Left forelimb (tissue), 1 donor: Measurements from ENCODE around the gene NELFCD.
"Not testable (repeated sequence)": the region's sequence is repeated elsewhere in the genome, so short reads cannot be mapped to it uniquely, and the experiment has no call there.

Experiments
- DNase-seq: peaks from one replicate; pipeline ENCODE4 v3.0.0-alpha.2; 2018; ENCODE audit warnings: low spot score

The NELFCD gene

DNA sequence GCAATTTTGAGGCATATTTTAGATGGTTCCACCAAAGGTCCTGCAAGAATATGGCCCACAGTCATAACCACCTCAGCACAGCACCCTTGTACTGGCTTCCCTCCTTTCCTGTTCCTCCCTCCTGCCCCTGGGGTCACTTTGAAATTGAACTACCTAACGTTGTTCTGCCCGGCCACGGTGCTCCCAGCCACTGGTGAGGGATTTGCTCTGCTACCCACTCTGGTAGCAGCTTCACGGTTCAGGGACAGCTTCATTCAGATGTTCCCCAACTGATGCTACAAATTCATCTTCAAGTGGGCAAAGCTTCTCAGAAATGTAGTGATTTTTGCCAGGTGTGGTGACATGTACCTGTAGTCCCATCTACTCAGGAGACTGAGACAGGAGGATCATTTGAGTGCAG is 7.9 kb upstream of the NELFCD start:
- DNase-seq, result no peak

DNA sequence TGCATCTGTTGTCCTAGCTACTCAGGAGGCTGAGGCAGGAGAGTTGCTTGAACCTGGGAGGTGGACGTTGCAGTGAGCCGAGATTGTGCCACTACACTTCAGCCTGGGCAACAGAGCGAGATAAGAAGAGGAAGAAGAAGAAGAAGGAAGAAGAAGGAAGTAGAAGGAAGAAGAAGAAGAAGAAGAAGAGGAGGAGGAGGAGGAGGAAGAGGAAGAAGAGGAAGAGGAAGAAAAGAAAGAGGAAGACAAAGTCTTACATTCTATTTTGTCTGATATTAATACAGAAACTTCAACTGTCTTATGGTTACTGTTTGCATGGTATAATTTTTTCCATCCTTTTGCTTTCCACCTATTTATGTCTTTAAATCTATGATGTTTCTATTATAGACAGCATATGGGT is 7.2 kb upstream of the NELFCD start:
- no peak for DNase-seq

DNA sequence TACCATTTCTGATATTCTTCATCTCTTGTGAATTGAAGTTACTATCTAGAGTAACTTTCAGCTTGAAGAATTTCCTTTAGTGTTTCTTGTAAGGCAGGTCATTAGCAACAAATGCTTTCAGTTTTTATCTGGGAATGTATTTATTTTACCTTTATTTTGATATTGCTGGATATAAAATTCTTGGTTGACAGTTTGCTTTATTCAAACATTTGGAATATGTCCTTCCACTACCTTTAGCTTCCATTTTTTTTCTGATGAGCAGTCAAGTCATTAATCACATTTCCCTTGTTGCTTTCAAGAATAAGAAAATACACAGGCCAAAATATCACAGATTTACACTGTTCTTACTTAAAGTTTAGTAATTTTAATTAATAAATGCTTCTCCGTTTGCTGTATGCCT is 5.7 kb upstream of the NELFCD start:
- DNase-seq, result no peak

DNA sequence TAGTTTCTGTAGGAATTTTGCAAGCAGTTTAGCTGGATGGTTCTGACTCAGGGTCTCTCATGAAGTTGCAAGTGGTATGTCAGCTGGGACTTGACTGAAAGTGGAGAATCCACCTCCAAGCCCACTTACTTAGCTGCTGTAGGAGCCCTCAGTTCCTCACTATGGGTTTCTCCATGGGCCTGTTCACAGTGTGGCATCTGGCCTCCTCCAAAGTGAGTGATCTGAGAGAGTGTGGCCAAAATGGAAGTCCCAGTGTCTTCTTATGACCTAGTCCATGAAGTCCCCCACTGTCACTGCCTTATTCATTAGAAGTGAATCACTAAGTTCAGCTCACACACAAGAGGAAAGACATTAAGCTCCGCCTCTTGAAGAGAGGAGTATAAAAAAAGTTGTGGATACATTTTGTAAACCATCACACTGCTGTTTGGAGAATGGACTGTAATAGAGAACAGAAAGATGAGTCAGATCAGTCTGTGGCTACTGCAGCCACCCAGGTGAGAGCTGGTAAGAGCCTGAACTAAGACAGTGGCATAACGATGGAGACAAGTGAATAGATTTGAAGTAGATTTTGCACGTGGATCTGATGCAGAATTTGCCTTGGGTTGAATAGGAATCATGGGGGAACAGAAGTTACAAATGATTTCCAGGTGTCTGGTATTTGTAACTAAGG is 4.9 kb upstream of the NELFCD start:
- no peak for DNase-seq

DNA sequence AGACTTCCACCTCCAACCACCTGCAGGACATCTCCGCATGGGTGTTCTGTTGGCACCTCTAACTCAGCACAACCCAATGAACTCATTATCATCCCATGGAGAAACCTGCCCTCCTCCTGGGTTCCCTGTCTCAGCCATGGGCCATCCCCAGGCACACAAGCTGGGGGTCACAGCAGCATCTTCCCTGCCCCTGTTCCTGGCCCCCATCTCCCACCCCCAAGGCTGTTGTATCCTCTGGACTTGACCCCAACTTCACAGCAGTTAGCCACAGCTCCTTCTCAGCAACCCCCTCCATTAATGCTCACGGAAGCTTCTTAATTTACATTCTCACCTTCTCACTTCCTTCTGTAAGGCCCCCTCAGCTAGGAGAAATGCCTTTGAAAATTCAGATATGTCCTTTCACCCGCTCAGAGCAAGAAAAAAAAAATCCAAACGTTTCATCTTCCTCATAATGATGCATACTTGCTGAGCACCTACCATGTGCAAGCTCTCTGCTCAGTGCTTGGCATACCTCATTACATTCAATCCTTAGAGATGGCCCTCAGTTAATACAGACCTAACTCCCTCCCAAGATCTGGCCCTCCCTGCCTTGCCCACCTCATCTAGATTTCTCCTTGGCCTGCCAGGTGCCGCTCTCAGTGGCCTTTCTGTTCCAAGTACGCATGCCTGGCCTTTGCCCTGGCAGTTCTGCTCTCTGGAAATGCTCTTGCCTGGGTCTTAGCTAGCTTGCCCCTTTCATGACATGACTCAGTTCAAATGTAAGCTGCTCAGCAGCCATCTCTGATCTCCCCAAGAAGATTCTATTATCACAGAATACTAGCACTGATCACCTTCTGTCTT is 2.5 kb upstream of the NELFCD start:
- DNase-seq, result no peak

DNA sequence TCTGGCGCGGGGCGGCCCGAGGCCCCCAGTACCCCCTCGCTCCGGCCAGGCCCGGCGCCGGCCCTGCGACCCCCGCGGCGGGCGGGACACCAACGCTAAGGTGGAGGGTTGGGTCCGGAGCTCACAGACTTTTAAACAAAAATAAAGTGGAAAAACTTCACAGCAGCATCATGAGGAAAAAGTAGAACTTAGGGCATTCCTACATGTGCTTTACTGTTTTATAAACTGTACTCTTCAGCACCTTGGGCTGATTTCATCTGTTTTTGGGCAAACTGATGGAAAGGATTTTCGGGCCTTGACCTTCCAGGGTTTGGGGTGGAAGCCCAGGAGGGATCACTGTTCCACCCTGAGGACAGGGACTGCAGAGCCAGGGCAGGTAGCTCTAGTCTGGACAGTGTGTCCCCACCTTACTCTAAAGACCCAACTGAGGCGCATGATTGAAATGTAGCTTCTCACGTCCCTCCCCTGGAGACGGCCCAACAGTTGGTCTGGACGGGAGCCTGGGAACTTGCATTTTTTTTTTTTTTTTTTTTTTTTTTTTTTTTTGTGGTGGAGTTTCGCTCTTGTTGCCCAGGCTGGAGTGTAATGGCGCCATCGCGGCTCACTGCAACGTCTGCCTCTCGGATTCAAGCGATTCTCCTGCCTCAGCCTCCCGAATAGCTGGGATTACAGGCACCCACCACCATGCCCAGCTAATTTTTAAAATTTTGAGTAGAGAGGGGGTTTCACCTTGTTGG is 740 bp downstream of the NELFCD start:
- no peak for DNase-seq

DNA sequence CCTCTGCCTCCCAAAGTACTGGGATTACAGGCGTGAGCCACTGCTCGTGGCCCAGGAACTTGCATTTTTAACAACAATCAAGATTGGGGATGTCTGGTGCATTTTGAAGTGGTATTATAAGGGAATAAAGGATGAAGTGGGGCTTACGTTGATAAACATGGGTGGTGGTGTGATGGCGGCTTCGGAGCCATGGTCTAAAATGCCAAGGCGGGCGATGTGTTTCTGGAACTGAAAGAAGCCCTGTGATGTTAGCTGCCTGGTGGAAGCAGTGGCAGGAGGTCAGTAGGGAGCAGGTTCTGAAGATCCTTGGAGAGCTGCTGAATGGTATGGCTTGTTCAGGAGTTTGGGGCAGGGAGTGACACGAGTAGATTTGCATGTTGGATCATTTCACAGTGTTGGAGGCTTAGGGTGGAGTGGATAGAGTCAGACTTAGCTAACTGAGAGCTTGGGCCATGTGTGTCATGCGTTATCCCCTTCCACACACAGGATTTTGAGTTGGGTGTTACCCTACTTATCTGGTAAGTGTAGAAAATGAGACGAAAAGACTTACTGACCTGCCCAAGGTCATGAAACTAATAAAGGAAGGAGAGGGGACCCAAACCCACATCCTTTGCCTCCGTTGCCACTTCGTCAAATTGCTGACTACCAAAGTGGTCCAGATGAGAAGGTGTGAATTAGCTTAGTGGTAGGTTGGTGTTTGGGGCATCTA is 1.5 kb downstream of the NELFCD start:
- DNase-seq, result no peak

DNA sequence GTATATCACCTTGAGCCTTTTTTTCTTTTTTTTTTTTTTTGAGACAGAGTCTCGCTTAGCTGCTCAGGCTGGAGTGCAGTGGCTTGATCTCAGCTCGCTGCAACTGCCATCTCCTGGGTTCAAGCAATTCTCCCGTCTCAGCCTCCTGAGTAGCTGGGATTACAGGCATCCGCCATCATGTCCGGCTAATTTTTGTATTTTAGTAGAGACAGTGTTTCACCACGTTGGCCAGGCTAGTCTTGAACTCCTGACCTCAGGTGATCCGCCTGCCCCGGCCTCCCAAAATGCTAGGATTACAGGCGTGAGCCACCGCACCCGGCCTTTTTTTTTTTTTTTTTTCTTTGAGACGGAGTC is 2.0 kb downstream of the NELFCD start:
- DNase-seq, result not testable (repeated sequence)

DNA sequence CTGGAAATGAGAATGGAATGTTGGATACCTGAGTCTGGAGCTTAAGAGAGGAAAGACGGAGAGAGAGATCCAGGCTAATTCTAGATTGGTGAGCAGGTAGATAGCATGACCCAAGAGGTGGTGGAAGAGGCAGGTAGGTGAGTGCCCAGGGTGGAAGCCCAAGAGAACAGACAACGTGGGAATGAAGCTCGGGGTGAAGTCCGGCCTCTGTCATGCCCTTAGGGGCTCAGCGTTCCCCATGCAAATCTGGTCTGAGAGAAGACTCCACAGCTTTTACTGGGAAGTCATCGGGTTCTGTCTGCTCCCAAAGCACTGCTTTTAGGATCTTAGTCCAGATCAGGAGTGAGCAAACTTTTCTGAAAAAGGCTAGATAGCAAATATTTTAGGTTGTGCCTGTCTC is 3.6 kb downstream of the NELFCD start:
- no peak for DNase-seq

DNA sequence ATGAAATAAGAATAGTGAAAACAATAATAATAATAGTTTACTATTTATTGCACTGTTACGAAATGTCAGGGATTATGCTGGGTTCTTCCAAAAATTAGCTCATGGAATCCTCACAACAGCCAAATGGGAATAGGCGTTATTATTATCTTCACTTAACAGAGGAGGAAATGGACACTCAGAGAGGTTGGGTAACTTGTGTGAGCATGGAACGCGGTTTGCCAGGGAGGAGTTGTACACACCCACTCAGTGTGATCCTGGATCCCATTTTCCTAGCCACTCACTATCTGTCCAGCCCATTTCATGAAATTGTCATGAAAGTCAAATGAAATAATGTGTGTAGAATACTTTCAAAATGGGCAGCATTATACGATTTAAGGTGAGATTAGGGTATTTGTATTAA is 4.6 kb downstream of the NELFCD start:
- DNase-seq, result no peak

DNA sequence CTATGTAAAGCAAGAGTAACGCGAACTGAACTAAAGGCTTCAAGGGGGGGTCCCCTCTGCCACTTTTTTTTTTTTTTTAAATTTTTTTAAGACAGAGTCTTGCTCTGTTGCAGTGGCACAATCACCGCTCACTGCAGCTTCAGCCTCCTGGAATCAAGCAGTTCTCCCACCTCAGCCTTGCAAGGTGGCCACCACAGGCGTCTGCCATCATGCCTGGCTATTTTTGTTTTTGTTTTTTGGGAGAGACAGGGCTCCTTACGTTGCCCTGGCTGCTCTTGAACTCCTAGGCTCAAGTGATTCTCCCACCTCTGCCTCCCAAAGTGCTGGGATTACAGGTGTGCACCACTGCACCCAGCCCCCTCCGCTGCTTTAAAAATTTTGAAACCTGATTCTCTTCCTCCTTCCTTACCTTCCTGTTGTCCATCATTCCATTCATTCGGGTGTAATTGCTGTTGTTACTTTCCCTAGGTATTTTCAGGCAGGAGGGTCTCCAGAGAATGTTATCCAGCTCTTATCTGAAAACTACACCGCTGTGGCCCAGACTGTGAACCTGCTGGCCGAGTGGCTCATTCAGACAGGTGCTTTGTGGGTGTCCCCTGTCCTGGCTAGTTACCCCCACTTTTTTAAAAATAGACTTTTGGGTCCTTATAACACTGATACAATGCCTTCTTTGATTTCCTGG is 5.4 kb downstream of the NELFCD start:
- DNase-seq, result no peak

DNA sequence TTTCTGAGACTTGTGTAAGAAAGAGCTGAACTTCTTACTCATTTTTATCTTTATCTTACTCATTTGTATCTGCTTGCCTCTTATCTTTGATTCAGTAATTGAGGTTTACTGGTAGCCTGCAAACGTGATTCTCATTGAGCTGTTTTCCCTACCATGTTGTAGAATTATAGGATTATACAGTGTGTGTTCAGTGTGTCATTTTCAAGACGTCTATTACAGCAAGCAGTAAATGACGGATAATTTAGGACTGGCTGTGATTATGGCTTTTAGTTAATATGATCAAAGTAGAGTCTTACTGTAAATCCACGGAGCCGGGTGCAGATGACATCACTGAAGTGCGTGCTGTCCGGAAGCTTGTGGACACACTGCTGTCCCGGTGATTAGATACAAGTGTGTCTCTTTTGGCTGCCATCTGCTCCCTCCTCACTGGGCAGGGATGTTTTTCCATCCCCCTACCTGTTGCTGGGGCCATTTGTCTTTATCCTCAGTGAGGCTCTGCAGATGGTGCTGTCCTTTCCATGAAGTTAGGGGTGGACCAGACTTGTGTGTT is 6.0 kb downstream of the NELFCD start:
- no peak for DNase-seq

DNA sequence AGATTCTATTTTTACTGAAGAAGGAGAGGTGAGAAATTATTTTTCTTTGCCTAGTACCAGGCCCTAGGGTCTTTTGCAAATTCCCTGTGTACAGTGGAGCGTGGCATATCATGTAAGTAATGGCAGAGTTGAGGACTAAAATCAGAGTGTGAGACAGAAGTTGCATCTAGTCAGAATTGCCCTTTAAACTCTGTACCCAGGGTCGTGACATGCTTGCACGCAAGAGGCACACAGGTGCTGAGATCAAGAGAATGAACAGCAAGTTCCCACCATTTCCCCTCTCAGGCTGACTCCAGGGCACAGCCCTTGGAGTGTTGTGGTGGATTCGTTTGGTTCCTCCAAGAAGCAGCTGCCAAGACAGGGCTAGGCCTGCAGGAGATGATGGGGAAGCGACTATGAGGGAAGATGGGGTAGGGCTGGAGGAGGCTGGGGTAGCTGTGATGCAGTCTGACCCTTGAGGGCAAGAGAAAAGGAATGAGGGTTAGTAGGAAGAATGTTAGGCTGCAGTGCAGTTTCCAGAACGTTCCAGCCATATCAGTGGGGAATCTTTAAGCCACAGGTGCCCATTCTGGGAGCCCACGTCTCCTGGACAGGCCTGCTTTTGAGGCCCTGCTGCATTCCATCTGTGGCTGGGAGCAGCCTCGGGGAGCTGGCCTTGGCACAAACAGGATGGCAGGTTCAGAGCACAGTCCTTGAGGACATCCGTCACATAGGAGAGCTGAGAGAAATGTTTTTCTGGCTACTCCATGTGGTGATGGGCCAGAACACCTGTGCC is 6.9 kb downstream of the NELFCD start:
- DNase-seq, result no peak

DNA sequence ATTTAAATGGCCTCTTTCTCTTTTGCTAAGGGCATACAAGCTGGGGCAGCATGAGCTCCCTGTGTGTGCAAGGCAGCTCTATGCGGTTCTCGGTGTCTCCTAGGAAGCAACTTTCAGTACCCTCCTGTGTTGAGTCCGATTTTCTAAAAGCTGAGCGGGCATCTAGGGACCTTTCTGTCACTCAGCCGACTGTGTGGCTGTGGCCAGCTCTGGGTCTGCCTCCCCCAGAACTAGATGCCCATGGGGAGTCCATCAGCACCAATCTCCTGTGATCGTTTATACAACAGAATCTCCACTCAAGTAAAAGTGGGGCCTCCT is 7.5 kb downstream of the NELFCD start:
- DNase-seq, result no peak

DNA sequence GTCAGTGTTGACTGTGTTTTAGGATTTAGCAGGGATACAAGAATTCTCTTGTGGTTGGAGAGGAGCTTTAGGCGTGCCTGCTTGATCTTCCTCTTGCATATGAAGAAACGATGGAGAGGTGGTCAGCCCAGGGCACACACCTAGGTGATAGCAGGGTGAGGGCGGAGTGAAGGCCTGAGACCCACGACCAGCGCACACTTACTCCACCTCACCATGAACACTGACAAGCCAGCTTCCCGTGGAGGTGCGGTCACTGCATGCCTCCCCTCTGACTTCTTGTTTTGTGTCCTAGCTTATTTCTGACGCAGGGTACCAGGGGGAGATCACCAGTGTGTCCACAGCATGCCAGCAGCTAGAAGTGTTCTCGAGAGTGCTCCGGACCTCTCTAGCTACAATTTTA is 8.1 kb downstream of the NELFCD start:
- DNase-seq, result no peak

DNA sequence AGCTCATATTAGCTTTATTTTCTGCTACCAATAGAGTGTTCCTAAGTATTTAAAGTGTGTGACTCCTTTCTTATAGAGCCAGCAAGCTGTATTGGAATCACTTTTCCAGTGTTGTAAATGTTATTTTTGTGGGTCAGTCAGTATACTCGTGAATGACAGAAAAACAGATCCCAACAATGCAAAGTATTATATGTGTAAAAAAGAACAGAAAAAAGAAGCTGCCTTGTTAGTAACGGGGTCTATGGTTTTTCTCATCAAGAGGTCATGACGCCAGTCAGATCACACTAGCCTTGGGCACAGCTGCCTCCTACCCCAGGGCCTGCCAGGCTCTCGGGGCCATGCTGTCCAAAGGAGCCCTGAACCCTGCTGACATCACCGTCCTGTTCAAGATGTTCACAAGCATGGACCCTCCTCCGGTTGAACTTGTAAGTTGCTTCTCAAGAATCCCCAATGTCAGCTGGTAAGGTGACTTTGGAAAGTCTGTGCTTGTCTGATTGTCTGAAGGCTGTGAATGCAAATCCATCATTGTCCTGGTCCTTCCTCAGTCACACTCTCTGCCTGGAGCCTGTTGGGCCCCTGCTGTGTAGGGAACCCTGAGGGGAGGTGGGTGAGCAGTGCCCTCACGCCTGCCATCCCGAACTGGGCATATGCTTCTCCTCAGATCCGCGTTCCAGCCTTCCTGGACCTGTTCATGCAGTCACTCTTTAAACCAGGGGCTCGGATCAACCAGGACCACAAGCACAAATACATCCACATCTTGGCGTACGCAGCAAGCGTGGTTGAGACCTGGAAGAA is 9.8 kb downstream of the NELFCD start:
- no peak for DNase-seq

DNA sequence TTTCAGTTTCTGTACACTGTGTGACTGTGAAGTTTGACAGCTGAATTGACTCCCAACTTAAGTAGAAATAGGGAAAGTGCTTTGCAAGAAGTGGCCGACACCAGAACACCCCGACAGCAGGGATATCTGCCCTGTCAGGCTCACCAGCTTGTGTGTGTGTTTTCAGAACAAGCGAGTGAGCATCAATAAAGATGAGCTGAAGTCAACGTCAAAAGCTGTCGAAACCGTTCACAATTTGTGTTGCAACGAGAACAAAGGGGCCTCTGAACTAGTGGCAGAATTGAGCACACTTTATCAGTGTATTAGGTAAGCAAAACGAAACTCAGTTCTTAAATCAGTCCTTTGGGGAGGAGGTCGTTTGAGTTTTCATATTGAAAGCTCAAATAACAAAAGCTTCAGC is 10.7 kb downstream of the NELFCD start:
- no peak for DNase-seq

DNA sequence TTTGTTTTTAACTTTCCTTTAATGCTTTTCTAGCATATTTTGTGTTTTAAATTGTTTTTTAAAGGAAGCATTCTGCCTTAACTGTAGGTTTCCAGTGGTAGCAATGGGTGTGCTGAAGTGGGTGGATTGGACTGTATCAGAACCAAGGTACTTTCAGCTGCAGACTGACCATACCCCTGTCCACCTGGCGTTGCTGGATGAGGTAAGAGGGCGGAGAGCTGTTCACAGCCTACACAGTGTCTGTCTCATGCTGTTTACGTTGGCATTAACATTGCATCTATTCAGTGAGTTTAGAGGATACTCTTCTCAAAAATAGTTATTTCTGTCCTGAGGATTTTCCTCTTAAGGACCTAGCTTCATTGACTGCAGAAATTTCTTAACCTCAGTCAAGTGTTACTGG is 11.9 kb downstream of the NELFCD start:
- DNase-seq, result no peak

DNA sequence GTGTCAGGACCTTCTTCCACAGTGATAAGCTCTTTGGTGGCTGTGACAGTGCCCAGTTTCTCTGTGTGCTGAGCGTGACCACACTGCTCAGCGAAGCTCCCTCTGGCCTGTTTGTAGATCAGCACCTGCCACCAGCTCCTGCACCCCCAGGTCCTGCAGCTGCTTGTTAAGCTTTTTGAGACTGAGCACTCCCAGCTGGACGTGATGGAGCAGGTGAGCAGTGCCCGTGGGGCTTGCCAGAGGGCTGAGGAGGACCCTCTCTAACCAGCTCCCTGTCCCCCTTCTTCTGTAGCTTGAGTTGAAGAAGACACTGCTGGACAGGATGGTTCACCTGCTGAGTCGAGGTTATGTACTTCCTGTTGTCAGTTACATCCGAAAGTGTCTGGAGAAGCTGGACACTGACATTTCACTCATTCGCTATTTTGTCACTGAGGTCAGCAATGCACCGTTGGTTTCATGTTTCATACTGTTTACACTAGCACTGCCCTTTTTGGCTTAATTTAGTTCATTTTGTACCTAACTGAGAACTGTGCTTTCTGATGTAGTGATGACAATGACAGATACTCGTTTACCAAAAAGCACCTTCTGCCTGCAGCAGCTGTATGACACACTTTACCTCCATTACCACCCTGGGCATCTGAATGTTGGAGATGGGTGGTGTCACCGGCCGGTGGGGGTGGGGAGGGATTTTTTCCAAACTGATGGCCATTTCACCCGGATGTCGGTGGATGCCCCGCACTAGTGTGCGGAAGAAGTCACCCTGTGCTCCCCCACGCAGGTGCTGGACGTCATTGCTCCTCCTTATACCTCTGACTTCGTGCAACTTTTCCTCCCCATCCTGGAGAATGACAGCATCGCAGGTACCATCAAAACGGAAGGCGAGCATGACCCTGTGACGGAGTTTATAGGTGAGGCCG is 12.5 kb downstream of the NELFCD start:
- no peak for DNase-seq
